ENCODE measurements around the gene PRKG1.
"Not testable (repeated sequence)": the region's sequence is repeated elsewhere in the genome, so short reads cannot be mapped to it uniquely, and the experiment has no call there.

- TF ChIP-seq CTCF, POLR2A (IDR thresholded peaks at IDR 0.05): not testable (repeated sequence)
These were observed 1173.6 kb downstream of the PRKG1 start for GRCh38 chr10:52247929-52248328.

Data from Peyer's patch (tissue), 4 donors.